Endothelial cell (in vitro differentiated cells): ENCODE data around the gene USP20. TPM values are rescaled to one million over a fixed set of nuclear protein-coding genes. Genes with fewer than 3 reads are reported as not detected.

Experiments
- DNase-seq: peaks from one replicate; pipeline ENCODE4 v3.0.0; 2021; ENCODE audit warnings: low spot score
- H3K27ac Mint-ChIP-seq: one replicate; pipeline ENCODE4 v1.8.0; 2021; ENCODE audit warnings: mixed read lengths, inconsistent platforms; ENCODE audit not compliant: unreplicated experiment
- H3K27me3 Mint-ChIP-seq: one replicate; pipeline ENCODE4 v1.8.0; 2021; ENCODE audit warnings: mild to moderate bottlenecking, moderate library complexity, mixed read lengths, inconsistent platforms; ENCODE audit not compliant: unreplicated experiment
- H3K36me3 Mint-ChIP-seq: one replicate; pipeline ENCODE4 v1.8.0; 2021; ENCODE audit warnings: mild to moderate bottlenecking, low read depth, mixed read lengths, inconsistent platforms; ENCODE audit not compliant: unreplicated experiment
- H3K4me1 Mint-ChIP-seq: one replicate; pipeline ENCODE4 v1.8.0; 2021; ENCODE audit warnings: mild to moderate bottlenecking, mixed read lengths, inconsistent platforms; ENCODE audit not compliant: unreplicated experiment
- H3K4me3 Mint-ChIP-seq: one replicate; pipeline ENCODE4 v1.8.0; 2021; ENCODE audit warnings: mild to moderate bottlenecking, mixed read lengths, inconsistent platforms; ENCODE audit not compliant: unreplicated experiment
- H3K9me3 Mint-ChIP-seq: one replicate; pipeline ENCODE4 v1.8.0; 2021; ENCODE audit warnings: mixed read lengths, inconsistent platforms; ENCODE audit not compliant: unreplicated experiment
- total RNA-seq: library from RNA; stranded (reverse); fragmentation: NEBNext Ultra II Directional; extraction: Animal tissue kit (Norgen Biotek cat#: 25700); gene quantifications from one replicate; pipeline ENCODE4 v1.2.1, GENCODE V29; 2021; ENCODE audit not compliant: unreplicated experiment
- TF ChIP-seq, protein P1 (sequence below): fragments of 200-600 bp; sonication (generic); IDR thresholded peaks from one replicate; pipeline ENCODE4 v1.5.0; 2021; ENCODE audit warnings: antibody characterized with exemption; ENCODE audit not compliant: unreplicated experiment

USP20 gene
- total RNA-seq, 1 donor from 2014 or later = 21.7 TPM

GRCh38 chr9:129868023-129868871 is 33.0 kb downstream of the USP20 start:
- peaks cover 2% of the 10 kb centered on the region for H3K27me3 Mint-ChIP-seq
- DNase-seq = no peak
- H3K4me1 Mint-ChIP-seq = no peaks in the 10 kb centered on the region
- no peaks in the 10 kb centered on the region for H3K9me3 Mint-ChIP-seq
- TF ChIP-seq, protein P1, sequence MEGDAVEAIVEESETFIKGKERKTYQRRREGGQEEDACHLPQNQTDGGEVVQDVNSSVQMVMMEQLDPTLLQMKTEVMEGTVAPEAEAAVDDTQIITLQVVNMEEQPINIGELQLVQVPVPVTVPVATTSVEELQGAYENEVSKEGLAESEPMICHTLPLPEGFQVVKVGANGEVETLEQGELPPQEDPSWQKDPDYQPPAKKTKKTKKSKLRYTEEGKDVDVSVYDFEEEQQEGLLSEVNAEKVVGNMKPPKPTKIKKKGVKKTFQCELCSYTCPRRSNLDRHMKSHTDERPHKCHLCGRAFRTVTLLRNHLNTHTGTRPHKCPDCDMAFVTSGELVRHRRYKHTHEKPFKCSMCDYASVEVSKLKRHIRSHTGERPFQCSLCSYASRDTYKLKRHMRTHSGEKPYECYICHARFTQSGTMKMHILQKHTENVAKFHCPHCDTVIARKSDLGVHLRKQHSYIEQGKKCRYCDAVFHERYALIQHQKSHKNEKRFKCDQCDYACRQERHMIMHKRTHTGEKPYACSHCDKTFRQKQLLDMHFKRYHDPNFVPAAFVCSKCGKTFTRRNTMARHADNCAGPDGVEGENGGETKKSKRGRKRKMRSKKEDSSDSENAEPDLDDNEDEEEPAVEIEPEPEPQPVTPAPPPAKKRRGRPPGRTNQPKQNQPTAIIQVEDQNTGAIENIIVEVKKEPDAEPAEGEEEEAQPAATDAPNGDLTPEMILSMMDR = no peak
- peaks cover 15% of the 10 kb centered on the region for H3K36me3 Mint-ChIP-seq
- no peak overlapping the region for H3K4me3 Mint-ChIP-seq
- H3K27ac Mint-ChIP-seq = no peak overlapping the region

GRCh38 chr9:129868872-129869486 is 33.7 kb downstream of the USP20 start:
- H3K4me1 Mint-ChIP-seq = no peaks in the 10 kb centered on the region
- H3K27me3 Mint-ChIP-seq = peaks cover 2% of the 10 kb centered on the region
- DNase-seq = no peak
- peaks cover 11% of the 10 kb centered on the region for H3K36me3 Mint-ChIP-seq
- no peak overlapping the region for H3K4me3 Mint-ChIP-seq
- TF ChIP-seq, protein P1 = no peak
- no peaks in the 10 kb centered on the region for H3K9me3 Mint-ChIP-seq
- H3K27ac Mint-ChIP-seq = no peak overlapping the region

- no peak overlapping the region for H3K27ac Mint-ChIP-seq
- TF ChIP-seq, protein P1 = no peak
Measured at GRCh38 chr9:129869585-129870501, 34.6 kb downstream of the USP20 start.

GRCh38 chr9:129871046-129871445 is 35.8 kb downstream of the USP20 start:
- peaks cover 2% of the 10 kb centered on the region for H3K27me3 Mint-ChIP-seq
- no peaks in the 10 kb centered on the region for H3K4me1 Mint-ChIP-seq
- H3K27ac Mint-ChIP-seq = no peak overlapping the region
- no peaks in the 10 kb centered on the region for H3K9me3 Mint-ChIP-seq
- DNase-seq = no peak
- H3K36me3 Mint-ChIP-seq = peaks cover 17% of the 10 kb centered on the region
- TF ChIP-seq, protein P1 = no peak
- H3K4me3 Mint-ChIP-seq = no peak overlapping the region

More at GRCh38 chr9:129869585-129870501, 34.6 kb downstream of the USP20 start:
- DNase-seq = no peak
- H3K4me3 Mint-ChIP-seq = no peak overlapping the region
- H3K27me3 Mint-ChIP-seq = peaks cover 2% of the 10 kb centered on the region
- no peaks in the 10 kb centered on the region for H3K9me3 Mint-ChIP-seq
- no peaks in the 10 kb centered on the region for H3K4me1 Mint-ChIP-seq
- peaks cover 17% of the 10 kb centered on the region for H3K36me3 Mint-ChIP-seq
